ENCODE measurements around the gene ZXDC.

The ZXDC gene

DNA sequence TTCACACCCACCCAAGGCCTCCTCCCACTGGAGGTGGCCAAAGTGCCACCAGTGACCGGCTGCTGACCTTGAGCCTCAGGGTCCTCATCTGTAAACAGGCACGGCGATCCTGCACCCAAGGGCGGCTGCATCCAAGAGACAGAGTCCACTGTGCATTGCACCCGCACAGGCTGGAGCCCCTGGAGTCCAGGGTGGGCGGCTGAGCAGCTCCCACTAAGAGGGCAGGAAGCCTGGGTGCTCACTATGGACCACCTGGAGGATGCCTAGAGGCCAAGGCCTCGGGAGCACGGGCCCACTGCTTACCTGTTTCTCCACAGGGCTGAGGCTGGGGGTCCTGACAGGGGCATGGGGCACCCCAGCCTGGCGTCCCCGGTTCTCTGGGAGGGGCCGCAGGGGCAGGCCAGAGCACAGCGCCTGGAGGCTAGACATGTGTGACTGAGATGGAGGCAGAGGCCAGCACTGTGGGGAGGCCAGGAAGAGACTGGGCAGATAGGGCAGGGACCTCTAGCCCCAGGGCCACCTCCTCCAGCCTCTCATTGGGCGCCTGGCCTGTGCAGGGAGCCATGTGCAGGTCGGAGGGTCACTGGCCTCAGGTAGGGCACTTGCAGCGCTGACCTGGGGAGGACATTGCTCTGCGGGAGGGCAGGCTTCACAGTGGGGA lies 41.7 kb upstream of the ZXDC start, which contains the start of gene UROC1:
Gene UROC1 (minus strand): TSS at position 483 of the 661 bp plus-strand sequence. CDS start 54 bp downstream, at position 429.
- H3K79me2 ChIP-seq (ENCODE audit: control insufficient read depth, low read length) = no peaks in the 10 kb centered on the region
- no peaks in the 10 kb centered on the region for H3K27me3 ChIP-seq (ENCODE audit: control insufficient read depth, low read length)
- H3K4me3 ChIP-seq (ENCODE audit: low read length) = no peak within 1 kb of the TSS
- H3K9me3 ChIP-seq (ENCODE audit: control insufficient read depth, insufficient read depth, low read length) = no peaks in the 10 kb centered on the region
- no peaks in the 10 kb centered on the region for H3F3A ChIP-seq (ENCODE audit: control insufficient read depth, insufficient read depth)
- no peak within 1 kb of the TSS for H3K27ac ChIP-seq (ENCODE audit: low read depth, low read length)
- H3K36me3 ChIP-seq (ENCODE audit: control insufficient read depth, low read length) = no peaks in the 10 kb centered on the region
- no peaks in the 10 kb centered on the region for H4K20me1 ChIP-seq (ENCODE audit: control insufficient read depth, insufficient read depth, low read depth, low read length)
- H3K4me2 ChIP-seq (ENCODE audit: low read length) = no peak within 1 kb of the TSS
- TF ChIP-seq EZH2phosphoT487 (IDR thresholded peaks at IDR 0.05; ENCODE audit: borderline replicate concordance, low read length) = no peak
- TF ChIP-seq, protein P1, sequence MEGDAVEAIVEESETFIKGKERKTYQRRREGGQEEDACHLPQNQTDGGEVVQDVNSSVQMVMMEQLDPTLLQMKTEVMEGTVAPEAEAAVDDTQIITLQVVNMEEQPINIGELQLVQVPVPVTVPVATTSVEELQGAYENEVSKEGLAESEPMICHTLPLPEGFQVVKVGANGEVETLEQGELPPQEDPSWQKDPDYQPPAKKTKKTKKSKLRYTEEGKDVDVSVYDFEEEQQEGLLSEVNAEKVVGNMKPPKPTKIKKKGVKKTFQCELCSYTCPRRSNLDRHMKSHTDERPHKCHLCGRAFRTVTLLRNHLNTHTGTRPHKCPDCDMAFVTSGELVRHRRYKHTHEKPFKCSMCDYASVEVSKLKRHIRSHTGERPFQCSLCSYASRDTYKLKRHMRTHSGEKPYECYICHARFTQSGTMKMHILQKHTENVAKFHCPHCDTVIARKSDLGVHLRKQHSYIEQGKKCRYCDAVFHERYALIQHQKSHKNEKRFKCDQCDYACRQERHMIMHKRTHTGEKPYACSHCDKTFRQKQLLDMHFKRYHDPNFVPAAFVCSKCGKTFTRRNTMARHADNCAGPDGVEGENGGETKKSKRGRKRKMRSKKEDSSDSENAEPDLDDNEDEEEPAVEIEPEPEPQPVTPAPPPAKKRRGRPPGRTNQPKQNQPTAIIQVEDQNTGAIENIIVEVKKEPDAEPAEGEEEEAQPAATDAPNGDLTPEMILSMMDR (IDR thresholded peaks at IDR 0.05; ENCODE audit: low read depth, low read length, poor library complexity, severe bottlenecking) = no peak
- H3K4me1 ChIP-seq (ENCODE audit: control insufficient read depth, low read length) = no peaks in the 10 kb centered on the region
- H3K9me2 ChIP-seq (replicated peaks; ENCODE audit: control insufficient read depth, low read length) = no peaks in the 10 kb centered on the region

DNA sequence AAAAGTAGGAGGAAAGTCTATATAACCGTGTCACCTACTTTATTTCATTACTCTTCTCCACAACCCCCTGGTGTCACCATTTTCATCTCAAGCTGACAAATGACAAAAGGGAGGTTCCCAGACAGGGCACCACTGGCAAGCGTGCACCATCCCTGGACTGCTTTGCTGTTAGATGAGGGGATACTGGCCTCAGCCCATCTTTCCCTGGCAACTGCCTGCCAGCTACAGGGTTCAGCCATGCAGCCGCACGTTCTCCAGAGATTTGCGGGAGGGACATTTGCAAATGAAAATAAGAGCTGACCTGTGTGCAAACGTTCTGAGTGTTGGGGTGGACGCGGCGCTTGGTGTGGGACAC lies 41.2 kb upstream of the ZXDC start:
- TF ChIP-seq, protein P1 (IDR thresholded peaks at IDR 0.05; ENCODE audit: low read depth, low read length, poor library complexity, severe bottlenecking) = no peak
- no peak for TF ChIP-seq EZH2phosphoT487 (IDR thresholded peaks at IDR 0.05; ENCODE audit: borderline replicate concordance, low read length)
- no peak overlapping the region for H3K4me2 ChIP-seq (ENCODE audit: low read length)
- no peak overlapping the region for H3K27ac ChIP-seq (ENCODE audit: low read depth, low read length)
- H3K4me3 ChIP-seq (ENCODE audit: low read length) = no peak overlapping the region
- H3K27me3 ChIP-seq (ENCODE audit: control insufficient read depth, low read length) = no peaks in the 10 kb centered on the region
- H3F3A ChIP-seq (ENCODE audit: control insufficient read depth, insufficient read depth) = no peaks in the 10 kb centered on the region
- no peaks in the 10 kb centered on the region for H3K79me2 ChIP-seq (ENCODE audit: control insufficient read depth, low read length)
- no peaks in the 10 kb centered on the region for H3K9me2 ChIP-seq (replicated peaks; ENCODE audit: control insufficient read depth, low read length)
- H4K20me1 ChIP-seq (ENCODE audit: control insufficient read depth, insufficient read depth, low read depth, low read length) = no peaks in the 10 kb centered on the region
- H3K4me1 ChIP-seq (ENCODE audit: control insufficient read depth, low read length) = no peaks in the 10 kb centered on the region
- no peaks in the 10 kb centered on the region for H3K9me3 ChIP-seq (ENCODE audit: control insufficient read depth, insufficient read depth, low read length)
- no peaks in the 10 kb centered on the region for H3K36me3 ChIP-seq (ENCODE audit: control insufficient read depth, low read length)

DNA sequence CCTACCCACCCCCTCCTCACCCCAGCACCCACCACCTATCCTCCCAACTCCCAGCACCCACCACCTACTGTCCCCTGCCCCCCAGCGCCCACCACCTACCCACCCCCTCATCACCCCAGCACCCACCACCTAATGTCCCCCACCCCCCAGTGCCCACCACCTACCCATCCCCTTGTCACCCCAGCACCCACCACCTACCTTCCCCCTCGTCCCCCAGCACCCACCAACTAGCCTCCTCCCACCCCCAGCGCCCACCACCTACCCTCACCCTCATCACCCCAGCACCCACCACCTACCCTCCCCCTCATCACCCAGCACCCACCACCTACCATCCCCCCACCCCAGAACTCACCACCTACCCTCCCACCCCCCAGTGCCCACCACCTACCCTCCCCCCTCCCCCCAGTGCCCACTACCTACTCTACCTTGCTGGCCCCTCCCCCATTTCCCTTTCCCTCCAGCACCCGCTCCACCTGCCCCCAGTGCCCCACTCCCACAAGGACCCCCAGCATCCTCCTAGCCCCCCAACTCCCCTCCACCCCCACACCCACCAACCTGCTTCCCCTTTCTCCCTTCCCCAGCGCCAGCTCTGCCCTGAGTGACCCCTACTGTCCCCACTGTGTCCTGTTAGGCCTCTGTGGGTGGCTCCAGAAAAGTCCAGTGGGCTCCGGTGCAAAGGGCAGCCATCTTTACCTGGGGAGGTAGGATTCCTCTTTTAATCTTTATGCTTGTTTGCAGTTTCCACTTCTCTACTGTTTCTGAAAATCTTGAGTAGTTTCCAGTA lies 40.7 kb upstream of the ZXDC start:
- H4K20me1 ChIP-seq (ENCODE audit: control insufficient read depth, insufficient read depth, low read depth, low read length) = no peaks in the 10 kb centered on the region
- no peaks in the 10 kb centered on the region for H3K27me3 ChIP-seq (ENCODE audit: control insufficient read depth, low read length)
- H3K79me2 ChIP-seq (ENCODE audit: control insufficient read depth, low read length) = no peaks in the 10 kb centered on the region
- no peaks in the 10 kb centered on the region for H3K36me3 ChIP-seq (ENCODE audit: control insufficient read depth, low read length)
- H3K9me3 ChIP-seq (ENCODE audit: control insufficient read depth, insufficient read depth, low read length) = no peaks in the 10 kb centered on the region
- no peaks in the 10 kb centered on the region for H3K4me1 ChIP-seq (ENCODE audit: control insufficient read depth, low read length)
- no peak overlapping the region for H3K27ac ChIP-seq (ENCODE audit: low read depth, low read length)
- TF ChIP-seq, protein P1 (IDR thresholded peaks at IDR 0.05; ENCODE audit: low read depth, low read length, poor library complexity, severe bottlenecking) = no peak
- no peak for TF ChIP-seq EZH2phosphoT487 (IDR thresholded peaks at IDR 0.05; ENCODE audit: borderline replicate concordance, low read length)
- no peaks in the 10 kb centered on the region for H3F3A ChIP-seq (ENCODE audit: control insufficient read depth, insufficient read depth)
- no peak overlapping the region for H3K4me3 ChIP-seq (ENCODE audit: low read length)
- no peak overlapping the region for H3K4me2 ChIP-seq (ENCODE audit: low read length)
- no peaks in the 10 kb centered on the region for H3K9me2 ChIP-seq (replicated peaks; ENCODE audit: control insufficient read depth, low read length)

All from DOHH2 (cell line).